GM23338 (cell line): Measurements from ENCODE around the gene MAST4. TPM values are rescaled to one million over a fixed set of nuclear protein-coding genes. Genes with fewer than 3 reads are reported as not detected.

Experiments used
- ATAC-seq: fragments of 200-7000 bp; cut with Tn5 transposase; 3 replicates; pipeline ENCODE4 v1.9.1; 2020
- DNase-seq: peaks from one replicate; pipeline ENCODE4 v3.0.0-alpha.2; 2015; ENCODE audit warnings: low spot score
- H2AFZ ChIP-seq: fragments of 200-600 bp; sonication (generic); 2 replicates; pipeline ENCODE4 v1.8.0; 2016; ENCODE audit warnings: antibody characterized with exemption, mild to moderate bottlenecking, moderate library complexity
- H3F3A ChIP-seq: fragments of 200-600 bp; sonication (generic); replicated peaks from 2 replicates; pipeline ENCODE4 v1.8.0; 2017; ENCODE audit warnings: antibody characterized with exemption, mixed run types, low read depth
- H3K27ac ChIP-seq: fragments of 200-600 bp; sonication (generic); 2 replicates; pipeline ENCODE4 v1.6.1; 2016; ENCODE audit warnings: low read depth
- H3K27me3 ChIP-seq: fragments of 200-600 bp; sonication (generic); 2 replicates; pipeline ENCODE4 v1.8.0; 2016; ENCODE audit warnings: mild to moderate bottlenecking, mixed run types, moderate library complexity; ENCODE audit not compliant: insufficient read depth
- H3K36me3 ChIP-seq: fragments of 200-600 bp; sonication (generic); 2 replicates; pipeline ENCODE4 v1.8.0; 2016; ENCODE audit warnings: mild to moderate bottlenecking; ENCODE audit not compliant: insufficient read depth
- H3K4me1 ChIP-seq: fragments of 200-600 bp; sonication (generic); 2 replicates; pipeline ENCODE4 v1.8.0; 2016; ENCODE audit warnings: mild to moderate bottlenecking, moderate library complexity; ENCODE audit not compliant: insufficient read depth
- H3K4me2 ChIP-seq: fragments of 200-600 bp; sonication (generic); 2 replicates; pipeline ENCODE4 v1.7.1; 2017; ENCODE audit warnings: mixed run types
- H3K4me3 ChIP-seq: fragments of 200-600 bp; sonication (generic); 2 replicates; pipeline ENCODE4 v1.6.1; 2016; ENCODE audit warnings: mixed run types
- H3K79me2 ChIP-seq: fragments of 200-600 bp; sonication (generic); replicated peaks from 2 replicates; pipeline ENCODE4 v1.8.0; 2017; ENCODE audit warnings: mild to moderate bottlenecking; ENCODE audit not compliant: insufficient read depth
- H3K9me2 ChIP-seq: fragments of 200-600 bp; sonication (generic); 2 replicates; pipeline ENCODE4 v1.8.0; 2017; ENCODE audit not compliant: insufficient read depth
- H4K20me1 ChIP-seq: fragments of 200-600 bp; sonication (generic); replicated peaks from 2 replicates; pipeline ENCODE4 v1.8.0; 2017; ENCODE audit warnings: mild to moderate bottlenecking; ENCODE audit not compliant: insufficient read depth
- H3K27ac Mint-ChIP-seq: 2 replicates; pipeline ENCODE4 v1.8.0; 2020; ENCODE audit warnings: inconsistent platforms, mild to moderate bottlenecking, moderate library complexity, mixed read lengths
- H3K27me3 Mint-ChIP-seq: 3 replicates; pipeline ENCODE4 v1.8.0; 2022; ENCODE audit warnings: low read depth, mild to moderate bottlenecking, moderate library complexity, mixed read lengths, inconsistent platforms; ENCODE audit not compliant: insufficient read depth, poor library complexity
- H3K36me3 Mint-ChIP-seq: 3 replicates; pipeline ENCODE4 v1.8.0; 2021; ENCODE audit warnings: low read depth, mild to moderate bottlenecking, inconsistent platforms, moderate library complexity, mixed read lengths
- H3K4me1 Mint-ChIP-seq: 3 replicates; pipeline ENCODE4 v1.8.0; 2020; ENCODE audit warnings: mild to moderate bottlenecking, inconsistent platforms, mixed read lengths
- H3K4me3 Mint-ChIP-seq: 3 replicates; pipeline ENCODE4 v1.8.0; 2021; ENCODE audit warnings: moderate library complexity, mild to moderate bottlenecking, inconsistent platforms, mixed read lengths
- H3K9me3 Mint-ChIP-seq: 3 replicates; pipeline ENCODE4 v1.8.0; 2020; ENCODE audit warnings: moderate library complexity, mild to moderate bottlenecking, inconsistent platforms, mixed read lengths
- CREB1 ChIP-seq: fragments of 250-450 bp; sonication (Bioruptor Pico); IDR thresholded peaks from 2 replicates; pipeline ENCODE4 v1.5.0; 2020; ENCODE audit warnings: low read depth, mild to moderate bottlenecking, moderate library complexity
- EZH2 ChIP-seq: fragments of 200-600 bp; sonication (generic); IDR thresholded peaks from one replicate; pipeline ENCODE4 v1.8.0; 2017; ENCODE audit warnings: antibody characterized with exemption, mild to moderate bottlenecking, low read depth; ENCODE audit not compliant: unreplicated experiment
- EZH2phosphoT487 ChIP-seq: fragments of 200-600 bp; sonication (generic); IDR thresholded peaks from one replicate; pipeline ENCODE4 v1.8.1; 2018; ENCODE audit warnings: antibody characterized with exemption; ENCODE audit not compliant: unreplicated experiment
- JUNB ChIP-seq: IDR thresholded peaks from one replicate; pipeline ENCODE4 v1.6.1; 2016; ENCODE audit warnings: antibody characterized with exemption; ENCODE audit not compliant: unreplicated experiment
- NANOG ChIP-seq: IDR thresholded peaks from 2 replicates; pipeline ENCODE4 v1.6.1; 2016; ENCODE audit warnings: antibody characterized with exemption, borderline replicate concordance
- POLR2AphosphoS5 ChIP-seq: IDR thresholded peaks from 2 replicates; pipeline ENCODE4 v1.6.1; 2016; ENCODE audit warnings: antibody characterized with exemption, low read depth
- STAT1 ChIP-seq: IDR thresholded peaks from one replicate; pipeline ENCODE4 v1.6.1; 2016; ENCODE audit warnings: antibody characterized with exemption; ENCODE audit not compliant: unreplicated experiment
- ZNF114 ChIP-seq: fragments of 250-450 bp; sonication (Bioruptor Pico); IDR thresholded peaks from 2 replicates; pipeline ENCODE4 v1.5.0; 2020; ENCODE audit warnings: mild to moderate bottlenecking, moderate library complexity
- ZNF331 ChIP-seq: fragments of 250-450 bp; sonication (Bioruptor Pico); IDR thresholded peaks from 2 replicates; pipeline ENCODE4 v1.5.0; 2020; ENCODE audit warnings: low read depth, mild to moderate bottlenecking, moderate library complexity
- polyA plus RNA-seq: library from polyadenylated mRNA; unstranded; fragments of >200 nt; fragmentation: Nextera tagmentation; extraction: Ambion mirVana; gene quantifications from 2 replicates; pipeline ENCODE4 v1.2.1, GENCODE V29; 2016
- total RNA-seq: library from RNA; depleted of rRNA; stranded (reverse); fragments of >200 nt; shearing (Covaris generic); gene quantifications from 2 replicates; pipeline ENCODE4 v1.2.3, GENCODE V29; 2014
- TF ChIP-seq, protein P1 (sequence below): IDR thresholded peaks from one replicate; pipeline ENCODE4 v1.6.1; 2018; ENCODE audit warnings: antibody characterized with exemption; ENCODE audit not compliant: unreplicated experiment
- TF ChIP-seq, protein P2 (sequence below): fragments of 250-450 bp; sonication (Bioruptor Pico); IDR thresholded peaks from 2 replicates; pipeline ENCODE4 v1.5.0; 2020; ENCODE audit warnings: mild to moderate bottlenecking, moderate library complexity
- TF ChIP-seq, protein P3 (sequence below): IDR thresholded peaks from 2 replicates; pipeline ENCODE4 v1.6.1; 2016; ENCODE audit warnings: antibody characterized with exemption
- TF ChIP-seq, protein P4 (sequence below), 2 experiments: fragments of 200-600 bp in 1 of 2; sonication (generic) in 1 of 2; conservative IDR thresholded peaks; 2 replicates each; pipeline versions ENCODE4 v1.5.1 to v1.6.1; 2016 to 2017; ENCODE audit warnings: antibody characterized with exemption in 2 of 2, low read depth in 2 of 2, mild to moderate bottlenecking in 2 of 2, moderate library complexity in 1 of 2

Gene MAST4
- total and polyA plus RNA-seq, 2 experiments from 2014 or later: 3.6 to 8.5 TPM

DNA sequence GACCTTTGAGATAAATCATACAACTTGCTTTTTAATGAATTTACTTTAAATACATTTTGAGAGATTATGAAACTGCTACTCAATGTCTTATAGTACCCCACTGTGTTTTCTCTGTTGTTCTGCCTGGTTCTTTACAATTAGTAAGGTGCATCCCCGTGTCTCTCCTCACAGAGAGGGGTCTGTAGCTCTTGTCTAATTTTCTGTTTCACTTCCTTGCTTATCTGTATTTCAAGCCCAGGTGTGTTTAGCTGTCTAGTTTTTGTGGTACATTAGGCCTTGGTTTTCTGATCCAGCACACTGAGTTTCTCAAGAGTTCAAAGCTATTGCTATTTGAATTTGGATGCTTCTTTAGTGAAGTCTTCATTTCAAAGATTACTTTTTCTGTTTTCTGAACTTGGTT lies 105.1 kb downstream of the MAST4 start:
- Mint-ChIP-seq H3K27me3 (peaks cover 50% of the 10 kb centered on the region), H3K4me1 (peaks cover 9% of the 10 kb centered on the region; the same call in 2 of the 3 replicates), H3K27ac (no peak overlapping the region), H3K9me3 (no peaks in the 10 kb centered on the region; the same call in 2 of the 3 replicates), H3K4me3 (no peak overlapping the region), H3K36me3 (no peaks in the 10 kb centered on the region)
- Histone ChIP-seq H2AFZ (no peak overlapping the region), H3K4me1 (peaks cover 12% of the 10 kb centered on the region), H3K27ac (no peak overlapping the region), H4K20me1 (peaks cover 21% of the 10 kb centered on the region), H3K36me3 (no peaks in the 10 kb centered on the region), H3K4me3 (no peak overlapping the region), H3K9me2 (no peaks in the 10 kb centered on the region), H3K79me2 (no peaks in the 10 kb centered on the region), H3K4me2 (no peak overlapping the region), H3K27me3 (peaks cover 76% of the 10 kb centered on the region), H3F3A (no peaks in the 10 kb centered on the region)
- ATAC-seq (no peak), DNase-seq (no peak)
- TF ChIP-seq JUNB (no peak), ZNF114 (CRISPR knock-in tag) (no peak), ZNF331 (no peak), EZH2phosphoT487 (no peak), NANOG (no peak), EZH2 (no peak), CREB1 (CRISPR knock-in tag) (no peak), STAT1 (no peak), POLR2AphosphoS5 (no peak)
- TF ChIP-seq, protein P1, sequence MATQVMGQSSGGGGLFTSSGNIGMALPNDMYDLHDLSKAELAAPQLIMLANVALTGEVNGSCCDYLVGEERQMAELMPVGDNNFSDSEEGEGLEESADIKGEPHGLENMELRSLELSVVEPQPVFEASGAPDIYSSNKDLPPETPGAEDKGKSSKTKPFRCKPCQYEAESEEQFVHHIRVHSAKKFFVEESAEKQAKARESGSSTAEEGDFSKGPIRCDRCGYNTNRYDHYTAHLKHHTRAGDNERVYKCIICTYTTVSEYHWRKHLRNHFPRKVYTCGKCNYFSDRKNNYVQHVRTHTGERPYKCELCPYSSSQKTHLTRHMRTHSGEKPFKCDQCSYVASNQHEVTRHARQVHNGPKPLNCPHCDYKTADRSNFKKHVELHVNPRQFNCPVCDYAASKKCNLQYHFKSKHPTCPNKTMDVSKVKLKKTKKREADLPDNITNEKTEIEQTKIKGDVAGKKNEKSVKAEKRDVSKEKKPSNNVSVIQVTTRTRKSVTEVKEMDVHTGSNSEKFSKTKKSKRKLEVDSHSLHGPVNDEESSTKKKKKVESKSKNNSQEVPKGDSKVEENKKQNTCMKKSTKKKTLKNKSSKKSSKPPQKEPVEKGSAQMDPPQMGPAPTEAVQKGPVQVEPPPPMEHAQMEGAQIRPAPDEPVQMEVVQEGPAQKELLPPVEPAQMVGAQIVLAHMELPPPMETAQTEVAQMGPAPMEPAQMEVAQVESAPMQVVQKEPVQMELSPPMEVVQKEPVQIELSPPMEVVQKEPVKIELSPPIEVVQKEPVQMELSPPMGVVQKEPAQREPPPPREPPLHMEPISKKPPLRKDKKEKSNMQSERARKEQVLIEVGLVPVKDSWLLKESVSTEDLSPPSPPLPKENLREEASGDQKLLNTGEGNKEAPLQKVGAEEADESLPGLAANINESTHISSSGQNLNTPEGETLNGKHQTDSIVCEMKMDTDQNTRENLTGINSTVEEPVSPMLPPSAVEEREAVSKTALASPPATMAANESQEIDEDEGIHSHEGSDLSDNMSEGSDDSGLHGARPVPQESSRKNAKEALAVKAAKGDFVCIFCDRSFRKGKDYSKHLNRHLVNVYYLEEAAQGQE: no peak
- TF ChIP-seq, protein P2, sequence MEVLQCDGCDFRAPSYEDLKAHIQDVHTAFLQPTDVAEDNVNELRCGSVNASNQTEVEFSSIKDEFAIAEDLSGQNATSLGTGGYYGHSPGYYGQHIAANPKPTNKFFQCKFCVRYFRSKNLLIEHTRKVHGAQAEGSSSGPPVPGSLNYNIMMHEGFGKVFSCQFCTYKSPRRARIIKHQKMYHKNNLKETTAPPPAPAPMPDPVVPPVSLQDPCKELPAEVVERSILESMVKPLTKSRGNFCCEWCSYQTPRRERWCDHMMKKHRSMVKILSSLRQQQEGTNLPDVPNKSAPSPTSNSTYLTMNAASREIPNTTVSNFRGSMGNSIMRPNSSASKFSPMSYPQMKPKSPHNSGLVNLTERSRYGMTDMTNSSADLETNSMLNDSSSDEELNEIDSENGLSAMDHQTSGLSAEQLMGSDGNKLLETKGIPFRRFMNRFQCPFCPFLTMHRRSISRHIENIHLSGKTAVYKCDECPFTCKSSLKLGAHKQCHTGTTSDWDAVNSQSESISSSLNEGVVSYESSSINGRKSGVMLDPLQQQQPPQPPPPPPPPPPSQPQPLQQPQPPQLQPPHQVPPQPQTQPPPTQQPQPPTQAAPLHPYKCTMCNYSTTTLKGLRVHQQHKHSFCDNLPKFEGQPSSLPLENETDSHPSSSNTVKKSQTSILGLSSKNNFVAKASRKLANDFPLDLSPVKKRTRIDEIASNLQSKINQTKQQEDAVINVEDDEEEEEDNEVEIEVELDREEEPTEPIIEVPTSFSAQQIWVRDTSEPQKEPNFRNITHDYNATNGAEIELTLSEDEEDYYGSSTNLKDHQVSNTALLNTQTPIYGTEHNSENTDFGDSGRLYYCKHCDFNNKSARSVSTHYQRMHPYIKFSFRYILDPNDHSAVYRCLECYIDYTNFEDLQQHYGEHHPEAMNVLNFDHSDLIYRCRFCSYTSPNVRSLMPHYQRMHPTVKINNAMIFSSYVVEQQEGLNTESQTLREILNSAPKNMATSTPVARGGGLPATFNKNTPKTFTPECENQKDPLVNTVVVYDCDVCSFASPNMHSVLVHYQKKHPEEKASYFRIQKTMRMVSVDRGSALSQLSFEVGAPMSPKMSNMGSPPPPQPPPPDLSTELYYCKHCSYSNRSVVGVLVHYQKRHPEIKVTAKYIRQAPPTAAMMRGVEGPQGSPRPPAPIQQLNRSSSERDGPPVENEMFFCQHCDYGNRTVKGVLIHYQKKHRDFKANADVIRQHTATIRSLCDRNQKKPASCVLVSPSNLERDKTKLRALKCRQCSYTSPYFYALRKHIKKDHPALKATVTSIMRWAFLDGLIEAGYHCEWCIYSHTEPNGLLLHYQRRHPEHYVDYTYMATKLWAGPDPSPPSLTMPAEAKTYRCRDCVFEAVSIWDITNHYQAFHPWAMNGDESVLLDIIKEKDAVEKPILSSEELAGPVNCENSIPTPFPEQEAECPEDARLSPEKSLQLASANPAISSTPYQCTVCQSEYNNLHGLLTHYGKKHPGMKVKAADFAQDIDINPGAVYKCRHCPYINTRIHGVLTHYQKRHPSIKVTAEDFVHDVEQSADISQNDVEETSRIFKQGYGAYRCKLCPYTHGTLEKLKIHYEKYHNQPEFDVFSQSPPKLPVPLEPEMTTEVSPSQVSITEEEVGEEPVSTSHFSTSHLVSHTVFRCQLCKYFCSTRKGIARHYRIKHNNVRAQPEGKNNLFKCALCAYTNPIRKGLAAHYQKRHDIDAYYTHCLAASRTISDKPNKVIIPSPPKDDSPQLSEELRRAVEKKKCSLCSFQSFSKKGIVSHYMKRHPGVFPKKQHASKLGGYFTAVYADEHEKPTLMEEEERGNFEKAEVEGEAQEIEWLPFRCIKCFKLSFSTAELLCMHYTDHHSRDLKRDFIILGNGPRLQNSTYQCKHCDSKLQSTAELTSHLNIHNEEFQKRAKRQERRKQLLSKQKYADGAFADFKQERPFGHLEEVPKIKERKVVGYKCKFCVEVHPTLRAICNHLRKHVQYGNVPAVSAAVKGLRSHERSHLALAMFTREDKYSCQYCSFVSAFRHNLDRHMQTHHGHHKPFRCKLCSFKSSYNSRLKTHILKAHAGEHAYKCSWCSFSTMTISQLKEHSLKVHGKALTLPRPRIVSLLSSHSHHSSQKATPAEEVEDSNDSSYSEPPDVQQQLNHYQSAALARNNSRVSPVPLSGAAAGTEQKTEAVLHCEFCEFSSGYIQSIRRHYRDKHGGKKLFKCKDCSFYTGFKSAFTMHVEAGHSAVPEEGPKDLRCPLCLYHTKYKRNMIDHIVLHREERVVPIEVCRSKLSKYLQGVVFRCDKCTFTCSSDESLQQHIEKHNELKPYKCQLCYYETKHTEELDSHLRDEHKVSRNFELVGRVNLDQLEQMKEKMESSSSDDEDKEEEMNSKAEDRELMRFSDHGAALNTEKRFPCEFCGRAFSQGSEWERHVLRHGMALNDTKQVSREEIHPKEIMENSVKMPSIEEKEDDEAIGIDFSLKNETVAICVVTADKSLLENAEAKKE (CRISPR knock-in tag): no peak
- TF ChIP-seq, protein P3, sequence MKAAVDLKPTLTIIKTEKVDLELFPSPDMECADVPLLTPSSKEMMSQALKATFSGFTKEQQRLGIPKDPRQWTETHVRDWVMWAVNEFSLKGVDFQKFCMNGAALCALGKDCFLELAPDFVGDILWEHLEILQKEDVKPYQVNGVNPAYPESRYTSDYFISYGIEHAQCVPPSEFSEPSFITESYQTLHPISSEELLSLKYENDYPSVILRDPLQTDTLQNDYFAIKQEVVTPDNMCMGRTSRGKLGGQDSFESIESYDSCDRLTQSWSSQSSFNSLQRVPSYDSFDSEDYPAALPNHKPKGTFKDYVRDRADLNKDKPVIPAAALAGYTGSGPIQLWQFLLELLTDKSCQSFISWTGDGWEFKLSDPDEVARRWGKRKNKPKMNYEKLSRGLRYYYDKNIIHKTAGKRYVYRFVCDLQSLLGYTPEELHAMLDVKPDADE: no peak
- TF ChIP-seq, protein P4, sequence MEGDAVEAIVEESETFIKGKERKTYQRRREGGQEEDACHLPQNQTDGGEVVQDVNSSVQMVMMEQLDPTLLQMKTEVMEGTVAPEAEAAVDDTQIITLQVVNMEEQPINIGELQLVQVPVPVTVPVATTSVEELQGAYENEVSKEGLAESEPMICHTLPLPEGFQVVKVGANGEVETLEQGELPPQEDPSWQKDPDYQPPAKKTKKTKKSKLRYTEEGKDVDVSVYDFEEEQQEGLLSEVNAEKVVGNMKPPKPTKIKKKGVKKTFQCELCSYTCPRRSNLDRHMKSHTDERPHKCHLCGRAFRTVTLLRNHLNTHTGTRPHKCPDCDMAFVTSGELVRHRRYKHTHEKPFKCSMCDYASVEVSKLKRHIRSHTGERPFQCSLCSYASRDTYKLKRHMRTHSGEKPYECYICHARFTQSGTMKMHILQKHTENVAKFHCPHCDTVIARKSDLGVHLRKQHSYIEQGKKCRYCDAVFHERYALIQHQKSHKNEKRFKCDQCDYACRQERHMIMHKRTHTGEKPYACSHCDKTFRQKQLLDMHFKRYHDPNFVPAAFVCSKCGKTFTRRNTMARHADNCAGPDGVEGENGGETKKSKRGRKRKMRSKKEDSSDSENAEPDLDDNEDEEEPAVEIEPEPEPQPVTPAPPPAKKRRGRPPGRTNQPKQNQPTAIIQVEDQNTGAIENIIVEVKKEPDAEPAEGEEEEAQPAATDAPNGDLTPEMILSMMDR (conservative IDR thresholded peaks at IDR 0.05; ENCODE audit: low read depth in 2 of 2): no peak
